Stimulated activated memory B cell treated with anti-CD40 and anti-IgM and Interleukin-4, amounts not matched to agents 10 μg/mL and 1 μg/mL and 100 μg/mL, for 72 hours (primary cell): ENCODE measurements around the gene PODXL.
"Not testable (repeated sequence)": the region's sequence is repeated elsewhere in the genome, so short reads cannot be mapped to it uniquely, and the experiment has no call there.

Experiments used
- ATAC-seq: fragments of 150-1000 bp; cut with Tn5 transposase; 2 replicates; pipeline ENCODE4 v1.10.0; 2021
- H3K27ac Mint-ChIP-seq: one replicate; pipeline ENCODE4 v1.8.0; 2022; ENCODE audit warnings: mild to moderate bottlenecking, mixed read lengths
- H3K27me3 Mint-ChIP-seq: one replicate; pipeline ENCODE4 v1.8.0; 2022; ENCODE audit warnings: mixed read lengths
- H3K36me3 Mint-ChIP-seq: one replicate; pipeline ENCODE4 v1.8.0; 2022; ENCODE audit warnings: mixed read lengths
- H3K4me1 Mint-ChIP-seq: one replicate; pipeline ENCODE4 v1.8.0; 2022; ENCODE audit warnings: mixed read lengths
- H3K4me3 Mint-ChIP-seq: one replicate; pipeline ENCODE4 v1.8.0; 2022; ENCODE audit warnings: mild to moderate bottlenecking, moderate library complexity, mixed read lengths
- H3K9me3 Mint-ChIP-seq: one replicate; pipeline ENCODE4 v1.8.0; 2022; ENCODE audit warnings: mixed read lengths

The PODXL gene

GRCh38 chr7:131513245-131514061, 43.0 kb downstream of the PODXL start:
- peaks cover 18% of the 10 kb centered on the region for H3K4me1 Mint-ChIP-seq
- H3K27me3 Mint-ChIP-seq, result no peaks in the 10 kb centered on the region
- ATAC-seq, result peak; percentile 79
- no peak overlapping the region for H3K4me3 Mint-ChIP-seq
- H3K36me3 Mint-ChIP-seq, result peaks cover 6% of the 10 kb centered on the region
- H3K27ac Mint-ChIP-seq, result no peak overlapping the region
- no peaks in the 10 kb centered on the region for H3K9me3 Mint-ChIP-seq

- H3K27ac Mint-ChIP-seq, result peak overlapping the region; percentile 6
- ATAC-seq, result no peak
- peaks cover 6% of the 10 kb centered on the region for H3K27me3 Mint-ChIP-seq
- no peak overlapping the region for H3K4me3 Mint-ChIP-seq
- H3K4me1 Mint-ChIP-seq, result peaks cover 27% of the 10 kb centered on the region
- no peaks in the 10 kb centered on the region for H3K9me3 Mint-ChIP-seq
- H3K36me3 Mint-ChIP-seq, result peaks cover 6% of the 10 kb centered on the region
Measured at GRCh38 chr7:131511774-131512535, 44.5 kb downstream of the PODXL start.

- peaks cover 6% of the 10 kb centered on the region for H3K36me3 Mint-ChIP-seq
- peaks cover 27% of the 10 kb centered on the region for H3K4me1 Mint-ChIP-seq
Measured at GRCh38 chr7:131511071-131511470, 45.4 kb downstream of the PODXL start.

GRCh38 chr7:131509781-131510180, 46.6 kb downstream of the PODXL start:
- Mint-ChIP-seq H3K4me1 (peaks cover 29% of the 10 kb centered on the region), H3K36me3 (peaks cover 6% of the 10 kb centered on the region), H3K27ac (no peak overlapping the region), H3K4me3 (no peak overlapping the region), H3K27me3 (peaks cover 6% of the 10 kb centered on the region), H3K9me3 (no peaks in the 10 kb centered on the region)
- no peak for ATAC-seq

More at GRCh38 chr7:131511071-131511470, 45.4 kb downstream of the PODXL start:
- Mint-ChIP-seq H3K4me3 (no peak overlapping the region), H3K9me3 (no peaks in the 10 kb centered on the region), H3K27me3 (peaks cover 6% of the 10 kb centered on the region), H3K27ac (no peak overlapping the region)
- ATAC-seq, result no peak

GRCh38 chr7:131508754-131509486, 47.5 kb downstream of the PODXL start:
- no peak overlapping the region for H3K27ac Mint-ChIP-seq
- H3K4me3 Mint-ChIP-seq, result no peak overlapping the region
- no peaks in the 10 kb centered on the region for H3K9me3 Mint-ChIP-seq
- H3K4me1 Mint-ChIP-seq, result peaks cover 32% of the 10 kb centered on the region
- H3K36me3 Mint-ChIP-seq, result peaks cover 6% of the 10 kb centered on the region
- no peak for ATAC-seq
- peaks cover 6% of the 10 kb centered on the region for H3K27me3 Mint-ChIP-seq

GRCh38 chr7:131507592-131508331, 48.7 kb downstream of the PODXL start:
- no peak overlapping the region for H3K4me3 Mint-ChIP-seq
- H3K9me3 Mint-ChIP-seq, result no peaks in the 10 kb centered on the region

GRCh38 chr7:131506597-131506996, 49.8 kb downstream of the PODXL start:
- Mint-ChIP-seq H3K9me3 (no peaks in the 10 kb centered on the region), H3K4me1 (peaks cover 28% of the 10 kb centered on the region), H3K27me3 (peaks cover 6% of the 10 kb centered on the region), H3K36me3 (peaks cover 6% of the 10 kb centered on the region), H3K4me3 (no peak overlapping the region), H3K27ac (no peak overlapping the region)
- ATAC-seq, result no peak

More at GRCh38 chr7:131507592-131508331, 48.7 kb downstream of the PODXL start:
- no peak overlapping the region for H3K27ac Mint-ChIP-seq
- H3K27me3 Mint-ChIP-seq, result peaks cover 6% of the 10 kb centered on the region
- peaks cover 24% of the 10 kb centered on the region for H3K4me1 Mint-ChIP-seq
- H3K36me3 Mint-ChIP-seq, result peaks cover 6% of the 10 kb centered on the region
- peak; percentile 87 for ATAC-seq

- ATAC-seq, result no peak
- peaks cover 6% of the 10 kb centered on the region for H3K36me3 Mint-ChIP-seq
- no peaks in the 10 kb centered on the region for H3K9me3 Mint-ChIP-seq
- no peak overlapping the region for H3K27ac Mint-ChIP-seq
- H3K4me1 Mint-ChIP-seq, result peaks cover 33% of the 10 kb centered on the region
- H3K4me3 Mint-ChIP-seq, result no peak overlapping the region
- H3K27me3 Mint-ChIP-seq, result peaks cover 6% of the 10 kb centered on the region
Measured at GRCh38 chr7:131505636-131506557, 50.5 kb downstream of the PODXL start.

GRCh38 chr7:131505037-131505620, 51.3 kb downstream of the PODXL start:
- H3K9me3 Mint-ChIP-seq, ATAC-seq, H3K36me3 Mint-ChIP-seq, H3K27ac Mint-ChIP-seq, H3K27me3 Mint-ChIP-seq, H3K4me3 Mint-ChIP-seq: not testable (repeated sequence)
- peaks cover 33% of the 10 kb centered on the region for H3K4me1 Mint-ChIP-seq

- no peak for ATAC-seq
- peaks cover 6% of the 10 kb centered on the region for H3K36me3 Mint-ChIP-seq
- H3K4me3 Mint-ChIP-seq, result no peak overlapping the region
- no peaks in the 10 kb centered on the region for H3K9me3 Mint-ChIP-seq
- H3K27me3 Mint-ChIP-seq, result peaks cover 6% of the 10 kb centered on the region
- peaks cover 33% of the 10 kb centered on the region for H3K4me1 Mint-ChIP-seq
- H3K27ac Mint-ChIP-seq, result no peak overlapping the region
Measured at GRCh38 chr7:131504157-131504899, 52.1 kb downstream of the PODXL start.

- no peak for ATAC-seq
- Mint-ChIP-seq H3K27ac (no peak overlapping the region), H3K4me1 (peaks cover 33% of the 10 kb centered on the region), H3K4me3 (no peak overlapping the region), H3K36me3 (no peaks in the 10 kb centered on the region), H3K9me3 (no peaks in the 10 kb centered on the region), H3K27me3 (peaks cover 6% of the 10 kb centered on the region)
Measured at GRCh38 chr7:131503639-131504038, 52.8 kb downstream of the PODXL start.

- ATAC-seq, result no peak
- H3K9me3 Mint-ChIP-seq, result no peaks in the 10 kb centered on the region
- H3K27ac Mint-ChIP-seq, result no peak overlapping the region
- no peak overlapping the region for H3K4me3 Mint-ChIP-seq
- no peaks in the 10 kb centered on the region for H3K36me3 Mint-ChIP-seq
- peaks cover 28% of the 10 kb centered on the region for H3K4me1 Mint-ChIP-seq
- peaks cover 2% of the 10 kb centered on the region for H3K27me3 Mint-ChIP-seq
Measured at GRCh38 chr7:131502810-131503508, 53.5 kb downstream of the PODXL start.
